Neural crest cell (in vitro differentiated cells): ENCODE measurements around the gene SFI1. TPM values are rescaled to one million over a fixed set of nuclear protein-coding genes. Genes with fewer than 3 reads are reported as not detected.
"Not testable (repeated sequence)": the region's sequence is repeated elsewhere in the genome, so short reads cannot be mapped to it uniquely, and the experiment has no call there.

ENCODE experiments used
- DNase-seq: peaks from one replicate; pipeline ENCODE4 v3.0.0; 2021; ENCODE audit warnings: low read depth, mixed read lengths, low spot score
- H3K27ac Mint-ChIP-seq: one replicate; pipeline ENCODE4 v1.8.0; 2021; ENCODE audit warnings: mild to moderate bottlenecking, mixed read lengths; ENCODE audit not compliant: unreplicated experiment
- H3K27me3 Mint-ChIP-seq: 2 replicates; pipeline ENCODE4 v1.8.0; 2021; ENCODE audit warnings: low read depth, mild to moderate bottlenecking, mixed read lengths
- H3K36me3 Mint-ChIP-seq: 2 replicates; pipeline ENCODE4 v1.8.0; 2021; ENCODE audit warnings: low read depth, mild to moderate bottlenecking, mixed read lengths
- H3K4me1 Mint-ChIP-seq: 2 replicates; pipeline ENCODE4 v1.8.0; 2021; ENCODE audit warnings: mixed read lengths
- H3K4me3 Mint-ChIP-seq: one replicate; pipeline ENCODE4 v1.8.0; 2021; ENCODE audit warnings: mild to moderate bottlenecking, mixed read lengths
- H3K9me3 Mint-ChIP-seq: 2 replicates; pipeline ENCODE4 v1.8.0; 2021; ENCODE audit warnings: mixed read lengths
- total RNA-seq: library from RNA; stranded (reverse); gene quantifications from 2 replicates; pipeline ENCODE4 v1.2.1, GENCODE V29; 2021
- TF ChIP-seq, protein P1 (sequence below): fragments of 200-600 bp; sonication (generic); conservative IDR thresholded peaks from 2 replicates; pipeline ENCODE4 v1.5.0; 2021; ENCODE audit warnings: antibody characterized with exemption, mild to moderate bottlenecking

Gene SFI1
- total RNA-seq, 1 donor from 2014 or later = 67.3 TPM

DNA sequence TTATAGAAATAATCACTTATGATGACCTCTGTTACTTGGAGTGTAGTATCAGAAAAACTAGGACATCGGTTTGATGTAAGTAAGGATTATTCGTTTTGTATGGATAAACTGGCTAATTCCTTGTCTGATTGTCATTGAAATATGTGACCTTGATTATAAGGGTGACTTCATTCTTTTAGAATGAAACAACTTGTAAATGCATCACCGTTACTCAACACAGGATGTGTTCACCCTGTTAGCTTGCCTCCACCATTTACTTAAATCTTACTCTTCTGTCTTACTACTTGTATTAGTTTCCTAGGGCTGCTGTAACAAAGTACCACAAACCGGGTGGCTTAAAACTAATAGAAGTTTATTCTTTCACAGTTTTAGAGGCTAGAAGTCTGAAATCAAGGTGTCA, 7.9 kb downstream of the SFI1 start:
- peaks cover 3% of the 10 kb centered on the region for H3K9me3 Mint-ChIP-seq
- DNase-seq = no peak
- H3K27ac Mint-ChIP-seq = no peak overlapping the region
- H3K4me3 Mint-ChIP-seq = no peak overlapping the region
- no peaks in the 10 kb centered on the region for H3K27me3 Mint-ChIP-seq
- TF ChIP-seq, protein P1, sequence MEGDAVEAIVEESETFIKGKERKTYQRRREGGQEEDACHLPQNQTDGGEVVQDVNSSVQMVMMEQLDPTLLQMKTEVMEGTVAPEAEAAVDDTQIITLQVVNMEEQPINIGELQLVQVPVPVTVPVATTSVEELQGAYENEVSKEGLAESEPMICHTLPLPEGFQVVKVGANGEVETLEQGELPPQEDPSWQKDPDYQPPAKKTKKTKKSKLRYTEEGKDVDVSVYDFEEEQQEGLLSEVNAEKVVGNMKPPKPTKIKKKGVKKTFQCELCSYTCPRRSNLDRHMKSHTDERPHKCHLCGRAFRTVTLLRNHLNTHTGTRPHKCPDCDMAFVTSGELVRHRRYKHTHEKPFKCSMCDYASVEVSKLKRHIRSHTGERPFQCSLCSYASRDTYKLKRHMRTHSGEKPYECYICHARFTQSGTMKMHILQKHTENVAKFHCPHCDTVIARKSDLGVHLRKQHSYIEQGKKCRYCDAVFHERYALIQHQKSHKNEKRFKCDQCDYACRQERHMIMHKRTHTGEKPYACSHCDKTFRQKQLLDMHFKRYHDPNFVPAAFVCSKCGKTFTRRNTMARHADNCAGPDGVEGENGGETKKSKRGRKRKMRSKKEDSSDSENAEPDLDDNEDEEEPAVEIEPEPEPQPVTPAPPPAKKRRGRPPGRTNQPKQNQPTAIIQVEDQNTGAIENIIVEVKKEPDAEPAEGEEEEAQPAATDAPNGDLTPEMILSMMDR = no peak
- peaks cover 8% of the 10 kb centered on the region for H3K4me1 Mint-ChIP-seq
- peaks cover 26% of the 10 kb centered on the region for H3K36me3 Mint-ChIP-seq

DNA sequence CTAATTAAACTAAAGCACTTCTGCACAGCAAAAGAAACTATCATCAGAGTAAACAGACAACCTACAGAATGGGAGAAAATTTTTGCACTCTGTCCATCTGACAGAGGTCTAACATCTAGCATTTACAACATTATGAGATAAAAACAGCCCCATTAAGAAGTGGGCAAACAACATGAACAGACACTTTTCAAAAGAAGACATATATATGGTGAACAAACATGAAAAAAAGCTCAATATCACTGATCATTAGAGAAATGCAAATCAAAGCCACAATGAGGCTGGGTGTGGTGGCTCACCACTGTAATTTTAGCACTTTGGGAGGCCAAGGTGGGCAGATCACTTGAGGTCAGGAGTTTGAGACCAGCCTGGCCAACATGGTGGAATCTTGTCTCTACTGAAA, 11.2 kb downstream of the SFI1 start:
- H3K4me1 Mint-ChIP-seq, H3K4me3 Mint-ChIP-seq, H3K9me3 Mint-ChIP-seq, H3K27ac Mint-ChIP-seq, H3K27me3 Mint-ChIP-seq, DNase-seq: not testable (repeated sequence)
- H3K36me3 Mint-ChIP-seq = peaks cover 32% of the 10 kb centered on the region

DNA sequence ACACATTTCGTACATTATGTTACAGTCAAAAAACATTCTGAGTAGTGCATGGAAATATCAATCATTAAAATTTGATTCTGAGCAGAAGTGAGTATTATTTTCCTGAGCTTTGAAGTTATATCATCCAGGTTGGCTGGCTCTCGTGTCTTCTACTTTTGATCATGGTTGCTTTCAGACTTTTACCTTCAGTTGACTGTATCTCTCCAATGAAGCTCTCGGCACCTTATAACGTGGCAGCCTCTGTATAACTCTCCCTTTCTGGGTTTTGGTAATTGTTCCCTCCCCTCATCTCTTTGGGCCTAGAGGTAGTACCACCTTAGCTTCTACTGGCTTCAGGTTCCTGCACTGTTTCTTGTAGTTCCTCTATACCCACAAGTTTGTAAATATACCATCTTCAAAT, 12.2 kb downstream of the SFI1 start:
- H3K27ac Mint-ChIP-seq = no peak overlapping the region
- TF ChIP-seq, protein P1 = no peak
- H3K4me3 Mint-ChIP-seq = no peak overlapping the region
- no peak for DNase-seq
- H3K27me3 Mint-ChIP-seq = no peaks in the 10 kb centered on the region
- H3K4me1 Mint-ChIP-seq = peaks cover 5% of the 10 kb centered on the region
- H3K9me3 Mint-ChIP-seq = peaks cover 3% of the 10 kb centered on the region
- H3K36me3 Mint-ChIP-seq = peaks cover 32% of the 10 kb centered on the region

DNA sequence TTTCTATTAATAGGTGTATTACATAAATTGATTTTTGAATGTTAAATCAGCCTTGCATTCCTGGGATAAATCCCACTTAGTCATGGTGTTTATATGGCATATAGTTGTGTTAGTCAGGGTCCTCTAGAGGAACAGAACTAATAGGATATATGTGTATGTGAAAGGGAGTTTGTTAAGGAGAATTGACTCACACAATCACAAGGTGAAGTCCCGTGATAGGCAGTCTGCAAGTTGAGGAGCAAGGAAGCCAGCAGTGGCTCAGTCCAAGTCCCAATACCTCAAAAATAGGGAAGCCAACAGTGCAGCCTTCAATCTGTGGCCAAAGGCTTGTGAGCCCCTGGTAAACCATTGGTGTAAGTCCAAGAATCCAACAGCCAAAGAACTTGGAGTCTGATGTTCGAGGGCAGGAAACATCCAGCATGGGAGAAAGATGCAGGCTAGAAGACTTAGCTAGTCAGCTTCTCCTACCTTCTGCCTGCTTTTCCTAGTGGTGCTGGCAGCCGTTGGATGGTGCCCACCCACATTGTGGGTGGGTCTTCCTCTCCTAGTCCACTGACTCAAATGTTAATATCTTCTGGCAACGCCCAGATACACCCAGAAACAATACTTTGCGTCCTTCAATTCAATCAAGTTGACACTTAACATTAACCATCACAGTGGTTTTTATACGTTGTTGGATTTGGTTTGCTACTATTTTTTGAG, 12.9 kb downstream of the SFI1 start:
- peaks cover 32% of the 10 kb centered on the region for H3K36me3 Mint-ChIP-seq
- TF ChIP-seq, protein P1 = no peak
- H3K27me3 Mint-ChIP-seq = no peaks in the 10 kb centered on the region
- no peak overlapping the region for H3K27ac Mint-ChIP-seq
- H3K4me1 Mint-ChIP-seq = no peaks in the 10 kb centered on the region
- H3K9me3 Mint-ChIP-seq = peaks cover 3% of the 10 kb centered on the region
- H3K4me3 Mint-ChIP-seq = no peak overlapping the region
- DNase-seq = no peak

DNA sequence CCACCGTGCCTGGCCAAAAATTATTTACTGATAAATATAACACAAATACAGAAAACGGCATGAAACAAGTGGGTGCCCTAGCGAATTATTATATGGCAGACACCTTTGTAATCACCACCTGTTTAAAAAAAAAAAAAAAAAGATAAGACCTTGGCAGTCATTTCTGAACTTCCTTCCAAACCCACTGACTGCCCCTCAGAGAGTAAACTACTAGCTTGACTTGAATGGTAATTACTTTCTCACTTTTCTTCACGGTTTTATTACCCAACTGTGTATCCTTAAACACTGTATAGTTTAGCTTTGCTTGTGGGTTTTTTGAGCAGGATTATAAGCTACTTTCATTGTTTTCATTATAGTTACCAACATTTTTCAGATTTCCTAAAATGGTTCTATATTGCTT, 23.7 kb downstream of the SFI1 start:
- H3K9me3 Mint-ChIP-seq = no peaks in the 10 kb centered on the region
- DNase-seq = no peak
- TF ChIP-seq, protein P1 = no peak
- H3K4me1 Mint-ChIP-seq = peaks cover 6% of the 10 kb centered on the region
- peaks cover 6% of the 10 kb centered on the region for H3K36me3 Mint-ChIP-seq
- H3K27ac Mint-ChIP-seq = no peak overlapping the region
- no peaks in the 10 kb centered on the region for H3K27me3 Mint-ChIP-seq
- H3K4me3 Mint-ChIP-seq = no peak overlapping the region

DNA sequence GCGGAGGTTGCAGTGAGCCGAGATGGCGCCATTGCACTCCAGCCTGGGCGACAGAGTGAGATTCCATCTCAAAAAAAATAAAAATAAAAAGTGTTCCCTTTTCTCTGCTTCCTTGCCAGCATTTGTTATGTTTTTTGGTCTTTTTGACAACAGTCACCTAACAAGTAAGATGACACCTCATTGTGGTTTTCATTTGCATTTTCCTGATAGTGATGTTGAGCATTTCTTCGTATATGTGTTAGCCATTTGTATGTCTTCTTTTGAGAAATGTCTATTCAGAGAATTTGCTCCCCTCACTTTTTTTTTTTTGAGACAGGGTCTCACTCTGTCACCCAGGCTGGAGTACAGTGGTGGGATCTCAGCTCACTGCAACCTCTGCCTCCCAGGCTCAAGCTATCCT, 27.8 kb downstream of the SFI1 start:
- not testable (repeated sequence) for H3K27ac Mint-ChIP-seq, H3K4me1 Mint-ChIP-seq, H3K36me3 Mint-ChIP-seq, H3K9me3 Mint-ChIP-seq, H3K27me3 Mint-ChIP-seq, DNase-seq, H3K4me3 Mint-ChIP-seq
